ENCODE data around the gene HIVEP3.

- TF ChIP-seq CTCF (IDR thresholded peaks at IDR 0.05): no peak
- TF ChIP-seq POLR2A (IDR thresholded peaks at IDR 0.05; ENCODE audit: low read depth): no peak
Measured at GRCh38 chr1:41958015-41958673, 39.4 kb upstream of the HIVEP3 start.
